Bronchial smooth muscle cell (primary cell): Measurements from ENCODE around the gene LHFPL3. TPM values are rescaled to one million over a fixed set of nuclear protein-coding genes. Genes with fewer than 3 reads are reported as not detected.

Source experiments
- total RNA-seq: library from RNA; depleted of rRNA; stranded (reverse); fragments of >200 nt; gene quantifications from 2 replicates; pipeline ENCODE4 v1.2.1, GENCODE V29; 2014

Gene LHFPL3
- total RNA-seq, result not detected in 2 replicates

DNA sequence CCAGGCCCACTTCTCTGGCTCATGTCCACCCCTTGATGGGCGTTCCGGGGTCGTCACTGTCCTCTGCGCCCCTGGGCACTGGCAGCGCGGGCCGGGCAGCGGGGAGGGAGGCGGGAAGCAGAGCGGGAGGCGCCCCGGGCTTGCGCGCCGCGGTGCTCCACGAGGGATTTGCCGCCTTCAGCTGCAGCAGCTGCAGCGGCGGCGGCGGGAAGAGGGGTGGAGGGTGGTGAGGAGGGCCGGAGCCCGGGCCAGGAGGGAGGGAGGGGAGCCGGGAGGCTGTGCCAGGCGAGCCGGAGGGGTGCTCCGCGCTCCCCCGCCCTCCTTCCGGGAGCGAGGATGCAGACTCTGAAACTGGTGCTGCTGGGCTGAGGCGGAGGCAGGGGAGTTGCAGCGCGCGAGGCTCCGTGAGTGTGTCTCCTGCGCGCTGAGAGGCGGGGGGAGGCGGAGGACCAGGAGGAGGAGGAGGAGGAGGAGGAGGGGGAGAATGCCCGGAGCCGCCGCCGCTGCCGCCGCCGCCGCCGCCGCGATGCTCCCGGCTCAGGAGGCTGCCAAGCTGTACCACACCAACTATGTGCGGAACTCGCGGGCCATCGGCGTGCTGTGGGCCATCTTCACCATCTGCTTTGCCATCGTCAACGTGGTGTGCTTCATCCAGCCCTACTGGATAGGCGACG is at the start of gene LHFPL3:
LHFPL3 (plus strand) TSS at position 308 of the 674 bp plus-strand sequence.

Other genes with a start within 250 kb of the LHFPL3 start
- 13.0 and 14.3 TPM in 2 replicates for gene ORC5, start 120.6 kb upstream of the LHFPL3 start, total RNA-seq